Adipocyte (in vitro differentiated cells): ENCODE data around the gene CHGA.

Experiments used
- DNase-seq: peaks from one replicate; pipeline ENCODE4 v3.0.0-alpha.2; 2015; ENCODE audit warnings: low read depth
- H3K27me3 ChIP-seq: replicated peaks from 2 replicates; pipeline ENCODE4 v1.7.0; 2013; ENCODE audit warnings: mild to moderate bottlenecking, low read length, moderate library complexity; ENCODE audit not compliant: control insufficient read depth, insufficient read depth
- H3K36me3 ChIP-seq: 2 replicates; pipeline ENCODE4 v1.7.0; 2013; ENCODE audit warnings: low read length, mild to moderate bottlenecking, moderate library complexity; ENCODE audit not compliant: control insufficient read depth, insufficient read depth, severe bottlenecking
- H3K4me1 ChIP-seq: 2 replicates; pipeline ENCODE4 v1.7.0; 2013; ENCODE audit warnings: mild to moderate bottlenecking, low read length, moderate library complexity; ENCODE audit not compliant: control insufficient read depth, insufficient read depth
- H3K4me3 ChIP-seq: 2 replicates; pipeline ENCODE4 v1.7.0; 2013; ENCODE audit warnings: mild to moderate bottlenecking, low read length, moderate library complexity
- H3K9ac ChIP-seq: 2 replicates; pipeline ENCODE4 v1.7.0; 2013; ENCODE audit warnings: mild to moderate bottlenecking, low read length, moderate library complexity
- H3K9me3 ChIP-seq: 2 replicates; pipeline ENCODE4 v1.7.0; 2013; ENCODE audit warnings: mild to moderate bottlenecking, low read length, moderate library complexity; ENCODE audit not compliant: control insufficient read depth

Gene CHGA

GRCh38 chr14:92925446-92925845 is 2.5 kb downstream of the CHGA start:
- H3K27me3 ChIP-seq: peaks cover 74% of the 10 kb centered on the region
- no peak overlapping the region for H3K4me3 ChIP-seq
- no peaks in the 10 kb centered on the region for H3K4me1 ChIP-seq

GRCh38 chr14:92926180-92926845 is 3.4 kb downstream of the CHGA start:
- H3K27me3 ChIP-seq: peaks cover 72% of the 10 kb centered on the region
- H3K9ac ChIP-seq: no peak overlapping the region
- DNase-seq: no peak
- H3K9me3 ChIP-seq: peaks cover 5% of the 10 kb centered on the region
- H3K4me3 ChIP-seq: no peak overlapping the region
- no peaks in the 10 kb centered on the region for H3K36me3 ChIP-seq
- peaks cover 7% of the 10 kb centered on the region for H3K4me1 ChIP-seq

More at GRCh38 chr14:92925446-92925845, 2.5 kb downstream of the CHGA start:
- H3K36me3 ChIP-seq: no peaks in the 10 kb centered on the region
- peaks cover 5% of the 10 kb centered on the region for H3K9me3 ChIP-seq
- no peak overlapping the region for H3K9ac ChIP-seq
- DNase-seq: no peak

GRCh38 chr14:92926931-92927330 is 4.0 kb downstream of the CHGA start:
- Histone ChIP-seq H3K9me3 (peaks cover 5% of the 10 kb centered on the region), H3K9ac (no peak overlapping the region), H3K36me3 (no peaks in the 10 kb centered on the region), H3K4me1 (peaks cover 10% of the 10 kb centered on the region), H3K27me3 (peaks cover 67% of the 10 kb centered on the region), H3K4me3 (no peak overlapping the region)
- DNase-seq: no peak

- H3K4me3 ChIP-seq: no peak overlapping the region
- no peak for DNase-seq
- peaks cover 5% of the 10 kb centered on the region for H3K9me3 ChIP-seq
- H3K27me3 ChIP-seq: peaks cover 60% of the 10 kb centered on the region
- H3K9ac ChIP-seq: no peak overlapping the region
- peaks cover 10% of the 10 kb centered on the region for H3K4me1 ChIP-seq
- no peaks in the 10 kb centered on the region for H3K36me3 ChIP-seq
Measured at GRCh38 chr14:92927349-92928257, 4.7 kb downstream of the CHGA start.

GRCh38 chr14:92928258-92928629 is 5.3 kb downstream of the CHGA start:
- Histone ChIP-seq H3K9ac (no peak overlapping the region), H3K9me3 (peaks cover 5% of the 10 kb centered on the region), H3K4me3 (no peak overlapping the region), H3K4me1 (peaks cover 10% of the 10 kb centered on the region), H3K27me3 (peaks cover 61% of the 10 kb centered on the region), H3K36me3 (no peaks in the 10 kb centered on the region)
- DNase-seq: peak; percentile 8

GRCh38 chr14:92928961-92929688 is 6.2 kb downstream of the CHGA start:
- Histone ChIP-seq H3K27me3 (peaks cover 63% of the 10 kb centered on the region), H3K9me3 (peaks cover 5% of the 10 kb centered on the region), H3K9ac (no peak overlapping the region), H3K36me3 (no peaks in the 10 kb centered on the region), H3K4me1 (peaks cover 10% of the 10 kb centered on the region), H3K4me3 (no peak overlapping the region)
- no peak for DNase-seq

GRCh38 chr14:92929689-92930608 is 7.0 kb downstream of the CHGA start:
- H3K4me3 ChIP-seq: no peak overlapping the region
- no peak for DNase-seq
- no peaks in the 10 kb centered on the region for H3K36me3 ChIP-seq
- H3K27me3 ChIP-seq: peaks cover 63% of the 10 kb centered on the region
- H3K9me3 ChIP-seq: peaks cover 5% of the 10 kb centered on the region
- H3K9ac ChIP-seq: no peak overlapping the region
- peaks cover 10% of the 10 kb centered on the region for H3K4me1 ChIP-seq

GRCh38 chr14:92930737-92931602 is 8.0 kb downstream of the CHGA start:
- H3K4me3 ChIP-seq: no peak overlapping the region
- peaks cover 10% of the 10 kb centered on the region for H3K4me1 ChIP-seq
- no peaks in the 10 kb centered on the region for H3K36me3 ChIP-seq
- H3K9me3 ChIP-seq: peaks cover 5% of the 10 kb centered on the region
- peaks cover 59% of the 10 kb centered on the region for H3K27me3 ChIP-seq
- peak; percentile 69 for DNase-seq
- no peak overlapping the region for H3K9ac ChIP-seq

- H3K36me3 ChIP-seq: no peaks in the 10 kb centered on the region
- peaks cover 10% of the 10 kb centered on the region for H3K4me1 ChIP-seq
- no peak overlapping the region for H3K9ac ChIP-seq
- no peak for DNase-seq
- H3K9me3 ChIP-seq: peaks cover under 1% of the 10 kb centered on the region
- no peak overlapping the region for H3K4me3 ChIP-seq
- peaks cover 52% of the 10 kb centered on the region for H3K27me3 ChIP-seq
Measured at GRCh38 chr14:92931681-92932447, 8.9 kb downstream of the CHGA start.
